ENCODE results near the gene CD48. TPM values are rescaled to one million over a fixed set of nuclear protein-coding genes. Genes with fewer than 3 reads are reported as not detected.

The CD48 gene
- total RNA-seq, 1 experiment from 2014 or later: 0.20 TPM

DNA sequence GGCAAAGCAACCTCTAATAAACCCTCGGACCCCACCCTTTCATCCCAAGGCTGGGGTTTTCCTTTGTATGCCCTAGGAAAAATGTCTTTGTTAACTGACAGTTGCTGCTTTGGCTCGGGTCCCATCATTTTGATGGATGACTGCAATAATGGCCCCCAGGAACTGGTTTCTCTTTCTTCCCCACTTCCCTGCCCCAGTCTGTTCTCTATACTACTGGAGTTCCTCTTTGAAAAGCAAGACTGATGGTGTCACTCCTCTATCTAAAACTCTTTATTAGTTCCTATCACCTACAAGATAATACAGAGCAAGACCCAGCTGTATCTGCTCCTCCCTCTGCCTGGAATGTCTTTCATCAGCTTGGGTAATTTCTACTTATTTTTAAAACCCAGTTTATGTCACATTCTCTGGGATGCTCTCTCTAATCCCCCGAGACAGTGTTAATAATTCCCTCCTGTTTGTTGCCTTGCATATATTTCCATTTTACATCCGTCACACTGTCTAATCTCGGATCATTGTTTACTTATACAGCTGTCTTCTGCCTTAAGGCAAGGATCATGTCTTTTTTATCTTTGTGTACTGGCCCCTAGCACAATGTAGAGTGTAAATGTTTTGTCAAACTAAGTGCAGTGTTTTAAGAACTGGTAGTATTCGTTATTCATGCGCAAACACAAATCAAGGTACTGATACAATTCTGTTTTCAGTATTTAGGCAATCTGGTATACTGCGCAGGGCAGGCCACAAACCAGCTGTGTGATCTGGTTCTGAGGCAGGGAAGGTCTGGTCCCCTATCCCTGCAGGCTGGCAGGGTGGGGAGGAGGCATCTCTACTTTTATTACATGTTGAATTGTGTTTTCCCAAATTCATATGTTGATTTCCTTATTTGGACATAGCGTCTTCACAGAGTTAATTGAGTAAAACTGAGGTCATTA is 80.8 kb downstream of the CD48 start:
- no peaks in the 10 kb centered on the region for H4K20me1 ChIP-seq (ENCODE audit: insufficient read depth)
- no peaks in the 10 kb centered on the region for H3K4me1 ChIP-seq (ENCODE audit: control insufficient read depth in 1 of 2, insufficient read depth in 2 of 2, low read length in 2 of 2)
- intact Hi-C loops (cut with micrococcal nuclease): no loop called here
- CTCF ChIA-PET: no interaction called here
- no peaks in the 10 kb centered on the region for H3K9me3 ChIP-seq (ENCODE audit: control insufficient read depth in 1 of 2, insufficient read depth in 1 of 2, low read depth in 1 of 2, low read length in 2 of 2)
- no peak overlapping the region for H3K9ac ChIP-seq (ENCODE audit: low read length)
- DNase-seq (ENCODE audit: low read depth, low spot score) (no peak), ATAC-seq (no peak)
- BruUV-seq (replicated peaks): no TSS peak
- no peaks in the 10 kb centered on the region for H3K9me2 ChIP-seq (ENCODE audit: insufficient read depth)
- no peak overlapping the region for H3K4me3 ChIP-seq (replicated peaks in 1 of 2; ENCODE audit: low read depth in 1 of 2, low read length in 2 of 2)
- no peaks in the 10 kb centered on the region for H3K36me3 ChIP-seq (ENCODE audit: control insufficient read depth in 1 of 2, insufficient read depth in 2 of 2, low read length in 2 of 2)
- H3K4me2 ChIP-seq (ENCODE audit: low read length): no peak overlapping the region
- no peak overlapping the region for H3K27ac ChIP-seq (ENCODE audit: low read depth, low read length)
- H2AFZ ChIP-seq (ENCODE audit: low read depth, low read length, poor library complexity, severe bottlenecking): no peak overlapping the region
- RAD21 ChIA-PET (ENCODE audit: low non-redundant PET in 1 of 2, low total read pairs in 2 of 2, uncharacterized antibody in 2 of 2, unreplicated experiment in 2 of 2): no interaction called here
- no peaks in the 10 kb centered on the region for H3K79me2 ChIP-seq (ENCODE audit: insufficient read depth, low read length)
- H3K27me3 ChIP-seq (ENCODE audit: insufficient read depth, low read length): no peaks in the 10 kb centered on the region
- TF ChIP-seq RAD21 (IDR thresholded peaks at IDR 0.05; ENCODE audit: low read depth) (no peak), EZH2 (IDR thresholded peaks at IDR 0.05) (no peak), POLR2A (IDR thresholded peaks at IDR 0.05; ENCODE audit: borderline replicate concordance, extremely low read depth, insufficient read depth, insufficient read length) (no peak), EZH2phosphoT487 (IDR thresholded peaks at IDR 0.05; ENCODE audit: borderline replicate concordance) (no peak), YY1 (IDR thresholded peaks at IDR 0.05; ENCODE audit: extremely low read depth, insufficient replicate concordance, low read depth, low read length) (no peak), EGR1 (IDR thresholded peaks at IDR 0.05; ENCODE audit: low read depth) (no peak), CEBPB (IDR thresholded peaks at IDR 0.05; ENCODE audit: low read depth) (no peak), POLR2AphosphoS5 (IDR thresholded peaks at IDR 0.05; ENCODE audit: low read depth, low read length) (no peak), JUND (IDR thresholded peaks at IDR 0.05) (no peak), SRF (IDR thresholded peaks at IDR 0.05; ENCODE audit: low read depth) (no peak), CBX3 (IDR thresholded peaks at IDR 0.05; ENCODE audit: low read depth) (no peak), SIN3A (IDR thresholded peaks at IDR 0.05; ENCODE audit: low read depth) (no peak), ZFX (IDR thresholded peaks at IDR 0.05) (no peak), SP1 (IDR thresholded peaks at IDR 0.05; ENCODE audit: low read depth) (no peak), FOSL1 (IDR thresholded peaks at IDR 0.05; ENCODE audit: low read depth) (no peak)
- TF ChIP-seq, protein P1, sequence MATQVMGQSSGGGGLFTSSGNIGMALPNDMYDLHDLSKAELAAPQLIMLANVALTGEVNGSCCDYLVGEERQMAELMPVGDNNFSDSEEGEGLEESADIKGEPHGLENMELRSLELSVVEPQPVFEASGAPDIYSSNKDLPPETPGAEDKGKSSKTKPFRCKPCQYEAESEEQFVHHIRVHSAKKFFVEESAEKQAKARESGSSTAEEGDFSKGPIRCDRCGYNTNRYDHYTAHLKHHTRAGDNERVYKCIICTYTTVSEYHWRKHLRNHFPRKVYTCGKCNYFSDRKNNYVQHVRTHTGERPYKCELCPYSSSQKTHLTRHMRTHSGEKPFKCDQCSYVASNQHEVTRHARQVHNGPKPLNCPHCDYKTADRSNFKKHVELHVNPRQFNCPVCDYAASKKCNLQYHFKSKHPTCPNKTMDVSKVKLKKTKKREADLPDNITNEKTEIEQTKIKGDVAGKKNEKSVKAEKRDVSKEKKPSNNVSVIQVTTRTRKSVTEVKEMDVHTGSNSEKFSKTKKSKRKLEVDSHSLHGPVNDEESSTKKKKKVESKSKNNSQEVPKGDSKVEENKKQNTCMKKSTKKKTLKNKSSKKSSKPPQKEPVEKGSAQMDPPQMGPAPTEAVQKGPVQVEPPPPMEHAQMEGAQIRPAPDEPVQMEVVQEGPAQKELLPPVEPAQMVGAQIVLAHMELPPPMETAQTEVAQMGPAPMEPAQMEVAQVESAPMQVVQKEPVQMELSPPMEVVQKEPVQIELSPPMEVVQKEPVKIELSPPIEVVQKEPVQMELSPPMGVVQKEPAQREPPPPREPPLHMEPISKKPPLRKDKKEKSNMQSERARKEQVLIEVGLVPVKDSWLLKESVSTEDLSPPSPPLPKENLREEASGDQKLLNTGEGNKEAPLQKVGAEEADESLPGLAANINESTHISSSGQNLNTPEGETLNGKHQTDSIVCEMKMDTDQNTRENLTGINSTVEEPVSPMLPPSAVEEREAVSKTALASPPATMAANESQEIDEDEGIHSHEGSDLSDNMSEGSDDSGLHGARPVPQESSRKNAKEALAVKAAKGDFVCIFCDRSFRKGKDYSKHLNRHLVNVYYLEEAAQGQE (IDR thresholded peaks at IDR 0.05; ENCODE audit: low read depth): no peak
- TF ChIP-seq, protein P2, sequence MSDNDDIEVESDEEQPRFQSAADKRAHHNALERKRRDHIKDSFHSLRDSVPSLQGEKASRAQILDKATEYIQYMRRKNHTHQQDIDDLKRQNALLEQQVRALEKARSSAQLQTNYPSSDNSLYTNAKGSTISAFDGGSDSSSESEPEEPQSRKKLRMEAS (IDR thresholded peaks at IDR 0.05): no peak
- TF ChIP-seq, protein P3, sequence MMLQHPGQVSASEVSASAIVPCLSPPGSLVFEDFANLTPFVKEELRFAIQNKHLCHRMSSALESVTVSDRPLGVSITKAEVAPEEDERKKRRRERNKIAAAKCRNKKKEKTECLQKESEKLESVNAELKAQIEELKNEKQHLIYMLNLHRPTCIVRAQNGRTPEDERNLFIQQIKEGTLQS (IDR thresholded peaks at IDR 0.05): no peak
- TF ChIP-seq, protein P4, sequence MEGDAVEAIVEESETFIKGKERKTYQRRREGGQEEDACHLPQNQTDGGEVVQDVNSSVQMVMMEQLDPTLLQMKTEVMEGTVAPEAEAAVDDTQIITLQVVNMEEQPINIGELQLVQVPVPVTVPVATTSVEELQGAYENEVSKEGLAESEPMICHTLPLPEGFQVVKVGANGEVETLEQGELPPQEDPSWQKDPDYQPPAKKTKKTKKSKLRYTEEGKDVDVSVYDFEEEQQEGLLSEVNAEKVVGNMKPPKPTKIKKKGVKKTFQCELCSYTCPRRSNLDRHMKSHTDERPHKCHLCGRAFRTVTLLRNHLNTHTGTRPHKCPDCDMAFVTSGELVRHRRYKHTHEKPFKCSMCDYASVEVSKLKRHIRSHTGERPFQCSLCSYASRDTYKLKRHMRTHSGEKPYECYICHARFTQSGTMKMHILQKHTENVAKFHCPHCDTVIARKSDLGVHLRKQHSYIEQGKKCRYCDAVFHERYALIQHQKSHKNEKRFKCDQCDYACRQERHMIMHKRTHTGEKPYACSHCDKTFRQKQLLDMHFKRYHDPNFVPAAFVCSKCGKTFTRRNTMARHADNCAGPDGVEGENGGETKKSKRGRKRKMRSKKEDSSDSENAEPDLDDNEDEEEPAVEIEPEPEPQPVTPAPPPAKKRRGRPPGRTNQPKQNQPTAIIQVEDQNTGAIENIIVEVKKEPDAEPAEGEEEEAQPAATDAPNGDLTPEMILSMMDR (IDR thresholded peaks at IDR 0.05 in 2 of 3, conservative IDR thresholded peaks at IDR 0.05 in 1 of 3; ENCODE audit: borderline replicate concordance in 1 of 3, insufficient read depth in 1 of 3, low read depth in 2 of 3, low read length in 2 of 3): no peak
- POLR2A ChIA-PET: no interaction called here
